Natural killer cell treated with Interleukin-12 subunit alpha and Interleukin-12 subunit beta and Interleukin-15 and Interleukin-18, amount 100 ng/mL, for 72 hours (primary cell): ENCODE measurements around the gene ADGRF1. TPM values are rescaled to one million over a fixed set of nuclear protein-coding genes. Genes with fewer than 3 reads are reported as not detected.
"Not testable (repeated sequence)": the region's sequence is repeated elsewhere in the genome, so short reads cannot be mapped to it uniquely, and the experiment has no call there.

ENCODE experiments used
- ATAC-seq, 2 donors: fragments of 150-1000 bp; cut with Tn5 transposase in 1 of 2; sonication (Bioruptor Pico), chemical (Tn5 transposase) in 1 of 2; 2 replicates each; pipeline ENCODE4 v1.10.0; 2021
- DNase-seq: peaks from one replicate; pipeline ENCODE4 v3.0.0; 2022; ENCODE audit warnings: low spot score
- H3K27ac Mint-ChIP-seq, 2 donors: 1 replicate in 1 of 2; 2 replicates in 1 of 2; pipeline ENCODE4 v1.8.0; 2022; ENCODE audit warnings: mixed read lengths in 2 of 2, mild to moderate bottlenecking in 1 of 2, moderate library complexity in 1 of 2
- H3K27me3 Mint-ChIP-seq, 2 donors: 1 replicate in 1 of 2; 2 replicates in 1 of 2; pipeline ENCODE4 v1.8.0; 2022; ENCODE audit warnings: mixed read lengths in 2 of 2
- H3K36me3 Mint-ChIP-seq: one replicate; pipeline ENCODE4 v1.8.0; 2022; ENCODE audit warnings: mixed read lengths
- H3K4me1 Mint-ChIP-seq, 2 donors: 1 replicate in 1 of 2; 2 replicates in 1 of 2; pipeline ENCODE4 v1.8.0; 2022; ENCODE audit warnings: low read depth in 2 of 2, mixed read lengths in 2 of 2, mild to moderate bottlenecking in 1 of 2
- H3K4me3 Mint-ChIP-seq: one replicate; pipeline ENCODE4 v1.8.0; 2022; ENCODE audit warnings: mixed read lengths
- H3K9me3 Mint-ChIP-seq: 2 replicates; pipeline ENCODE4 v1.8.0; 2022; ENCODE audit warnings: mixed read lengths
- total RNA-seq, 2 donors: library from RNA; stranded (reverse); gene quantifications; one replicate each; pipeline ENCODE4 v1.2.3, GENCODE V29; 2022

ADGRF1 gene
- total RNA-seq, result not detected

DNA sequence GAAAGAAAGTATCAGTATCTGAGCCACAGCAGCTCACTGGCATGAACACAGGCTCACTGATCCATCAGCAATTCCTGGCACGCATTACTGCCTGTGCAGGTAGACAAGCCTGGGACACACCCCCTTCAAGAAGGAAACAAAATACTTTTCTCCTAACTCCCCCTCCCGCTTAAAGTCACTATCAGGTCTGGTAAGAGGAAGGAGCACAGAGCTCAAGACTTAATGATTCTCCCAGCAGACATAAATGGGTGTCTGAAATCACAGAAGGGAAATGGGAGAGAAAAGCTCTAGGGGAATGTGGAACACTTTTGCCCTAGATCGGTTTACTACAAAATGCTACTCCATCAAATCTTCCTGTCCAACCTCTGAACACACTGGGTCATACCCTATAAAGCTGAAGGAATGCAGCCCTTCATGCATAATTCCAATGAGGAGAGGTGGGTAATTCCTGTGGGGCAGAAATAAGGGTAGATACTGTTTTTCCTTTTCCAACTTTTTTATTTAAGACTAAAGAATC, at the start of gene ADGRF1:
Gene ADGRF1, minus strand, starts transcription at position 58 of the 517 bp plus-strand sequence. CDS start 13,271 bp downstream, outside the sequence.
- peaks cover 0 to under 1% of the 10 kb centered on the region in 2 donors for H3K4me1 Mint-ChIP-seq
- no peak for ATAC-seq
- H3K27me3 Mint-ChIP-seq, result peaks cover 5 to 9% of the 10 kb centered on the region in 2 donors
- DNase-seq, result no peak
- H3K4me3 Mint-ChIP-seq, result no peak within 1 kb of the TSS
- no peak within 1 kb of the TSS for H3K27ac Mint-ChIP-seq
- H3K9me3 Mint-ChIP-seq, result no peaks in the 10 kb centered on the region
- no peaks in the 10 kb centered on the region for H3K36me3 Mint-ChIP-seq

DNA sequence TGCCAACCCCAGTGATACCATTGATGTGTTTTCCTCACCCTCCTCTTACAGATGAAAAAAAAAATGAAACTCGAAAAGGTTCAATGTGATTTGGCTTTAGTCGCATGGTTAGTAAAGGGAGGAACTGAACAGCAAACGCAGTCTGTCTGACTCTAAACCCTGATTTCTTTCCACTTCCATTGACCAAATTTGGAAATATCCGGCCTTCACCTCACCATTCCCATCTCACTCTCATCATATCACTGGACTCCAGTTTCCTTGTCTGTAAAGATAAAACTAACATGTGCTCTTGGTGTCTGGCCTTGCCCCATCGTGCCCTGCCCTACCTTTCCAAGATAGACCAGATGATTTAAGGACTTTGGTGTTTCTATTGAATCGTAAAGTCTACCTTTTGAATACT, 48.7 kb upstream of the ADGRF1 start:
- no peaks in the 10 kb centered on the region for H3K4me1 Mint-ChIP-seq
- H3K27ac Mint-ChIP-seq, result no peak overlapping the region
- H3K4me3 Mint-ChIP-seq, result no peak overlapping the region
- H3K36me3 Mint-ChIP-seq, result no peaks in the 10 kb centered on the region
- H3K27me3 Mint-ChIP-seq, result peaks cover 0 to 8% of the 10 kb centered on the region in 2 donors
- ATAC-seq, result no peak
- no peak for DNase-seq
- H3K9me3 Mint-ChIP-seq, result no peaks in the 10 kb centered on the region

DNA sequence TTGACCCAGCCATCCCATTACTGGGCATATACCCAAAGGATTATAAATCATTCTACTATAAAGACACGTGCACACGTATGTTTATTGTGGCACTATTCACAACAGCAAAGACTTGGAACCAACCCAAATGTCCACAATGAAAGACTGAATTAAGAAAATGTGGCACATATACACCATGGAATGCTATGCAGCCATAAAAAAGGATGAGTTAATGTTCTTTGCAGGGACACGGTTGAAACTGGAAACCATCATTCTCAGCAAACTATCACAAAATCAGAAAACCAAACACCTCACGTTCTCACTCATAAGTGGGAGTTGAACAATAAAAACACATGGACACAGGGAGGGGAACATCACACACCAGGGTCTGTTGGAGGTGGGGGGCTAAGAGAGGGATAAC, 47.3 kb upstream of the ADGRF1 start:
- not testable (repeated sequence) for DNase-seq, H3K4me1 Mint-ChIP-seq, H3K27me3 Mint-ChIP-seq, ATAC-seq, H3K9me3 Mint-ChIP-seq, H3K36me3 Mint-ChIP-seq, H3K4me3 Mint-ChIP-seq, H3K27ac Mint-ChIP-seq

DNA sequence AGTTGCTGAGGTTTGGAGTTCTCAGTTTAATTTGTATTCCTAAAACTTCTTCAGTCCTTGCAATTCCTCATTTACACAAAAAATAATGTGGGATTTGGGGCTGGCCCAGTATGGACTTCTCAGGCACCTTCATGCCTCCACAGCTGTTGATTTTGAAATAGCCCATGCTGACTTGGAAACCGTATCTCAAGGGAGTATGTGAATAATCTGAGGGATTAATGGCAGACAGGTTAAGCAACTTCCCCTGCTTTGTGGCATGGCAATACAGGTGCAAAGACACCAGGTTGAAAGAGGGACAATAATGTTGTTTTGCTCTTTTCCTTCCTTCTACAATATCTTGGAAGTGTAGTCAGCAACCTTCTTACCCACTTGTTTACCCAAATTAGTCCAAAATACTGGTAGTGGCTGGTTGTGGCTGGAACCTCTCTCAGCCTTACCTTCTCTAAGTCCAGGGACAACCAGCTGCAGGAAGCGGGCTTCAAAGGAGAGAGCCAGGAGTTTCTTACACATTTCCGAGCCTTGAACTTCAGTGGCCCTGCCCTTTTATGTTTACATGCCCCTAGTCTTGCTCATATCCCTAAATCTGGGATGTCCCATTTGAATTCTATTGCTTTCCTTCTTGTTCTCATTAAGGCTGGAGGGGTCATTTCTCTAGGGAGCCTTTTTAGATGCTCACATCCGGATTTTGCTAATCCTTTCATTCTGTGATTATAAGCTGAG, 44.1 kb upstream of the ADGRF1 start:
- Mint-ChIP-seq H3K4me3 (no peak overlapping the region), H3K4me1 (no peaks in the 10 kb centered on the region), H3K27me3 (peaks cover 4 to 17% of the 10 kb centered on the region in 2 donors), H3K27ac (no peak overlapping the region), H3K36me3 (no peaks in the 10 kb centered on the region), H3K9me3 (no peaks in the 10 kb centered on the region)
- no peak for ATAC-seq
- no peak for DNase-seq

DNA sequence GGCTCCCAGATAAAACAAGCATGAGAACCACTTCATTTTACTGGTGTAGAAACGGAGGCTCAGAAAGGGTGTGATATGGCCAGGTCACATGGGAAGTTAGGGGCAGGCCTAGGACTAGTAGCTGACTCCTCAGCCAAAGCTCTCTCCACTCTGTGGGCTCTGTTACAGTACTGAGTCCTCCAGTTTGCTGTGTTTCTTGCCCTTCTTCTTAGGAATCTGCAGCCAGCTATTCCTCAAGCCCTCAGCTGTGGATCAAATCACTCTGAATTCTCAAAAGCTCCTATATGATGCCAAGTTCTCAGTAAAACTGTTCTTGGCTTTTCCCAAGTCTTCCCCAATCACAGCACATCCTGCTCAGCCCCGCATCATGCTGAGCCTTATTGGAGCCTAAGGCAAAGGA, 42.5 kb upstream of the ADGRF1 start:
- H3K27me3 Mint-ChIP-seq, result peaks cover 2 to 17% of the 10 kb centered on the region in 2 donors
- H3K36me3 Mint-ChIP-seq, result no peaks in the 10 kb centered on the region
- H3K27ac Mint-ChIP-seq, result no peak overlapping the region
- H3K4me1 Mint-ChIP-seq, result no peaks in the 10 kb centered on the region
- no peak for DNase-seq
- H3K4me3 Mint-ChIP-seq, result no peak overlapping the region
- H3K9me3 Mint-ChIP-seq, result no peaks in the 10 kb centered on the region
- no peak for ATAC-seq

DNA sequence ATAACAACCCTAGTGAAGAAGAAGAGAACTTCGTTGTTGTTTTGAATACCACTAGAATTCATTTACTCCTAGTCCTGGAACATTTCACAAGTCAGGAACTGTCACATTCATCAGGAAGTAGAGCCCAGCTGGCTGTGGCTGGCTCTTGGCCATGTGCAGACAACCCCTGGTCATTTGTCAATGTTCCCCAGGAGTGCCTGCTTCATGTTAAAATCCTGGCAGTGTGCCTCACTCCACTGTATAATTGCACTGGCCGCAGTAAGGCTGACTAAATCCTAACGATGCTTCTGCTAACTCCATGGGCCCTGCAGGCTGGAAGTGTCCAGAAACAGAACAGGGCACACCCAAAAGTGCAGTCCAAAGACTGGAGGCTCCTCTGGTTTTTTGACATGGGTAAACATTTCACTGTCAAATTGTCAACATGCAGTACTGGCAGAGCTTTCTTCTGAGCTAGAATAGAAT, 41.5 kb upstream of the ADGRF1 start:
- DNase-seq (no peak), ATAC-seq (no peak)
- Mint-ChIP-seq H3K27me3 (peaks cover 2 to 17% of the 10 kb centered on the region in 2 donors), H3K36me3 (no peaks in the 10 kb centered on the region), H3K27ac (no peak overlapping the region), H3K9me3 (no peaks in the 10 kb centered on the region), H3K4me1 (no peaks in the 10 kb centered on the region), H3K4me3 (no peak overlapping the region)

- no peak for DNase-seq
- Mint-ChIP-seq H3K27ac (no peak overlapping the region), H3K4me1 (no peaks in the 10 kb centered on the region), H3K36me3 (no peaks in the 10 kb centered on the region), H3K27me3 (peaks cover 4 to 17% of the 10 kb centered on the region in 2 donors), H3K4me3 (no peak overlapping the region), H3K9me3 (no peaks in the 10 kb centered on the region)
- no peak for ATAC-seq
These were observed 38.0 kb upstream of the ADGRF1 start for GRCh38 chr6:47080083-47080596.

DNA sequence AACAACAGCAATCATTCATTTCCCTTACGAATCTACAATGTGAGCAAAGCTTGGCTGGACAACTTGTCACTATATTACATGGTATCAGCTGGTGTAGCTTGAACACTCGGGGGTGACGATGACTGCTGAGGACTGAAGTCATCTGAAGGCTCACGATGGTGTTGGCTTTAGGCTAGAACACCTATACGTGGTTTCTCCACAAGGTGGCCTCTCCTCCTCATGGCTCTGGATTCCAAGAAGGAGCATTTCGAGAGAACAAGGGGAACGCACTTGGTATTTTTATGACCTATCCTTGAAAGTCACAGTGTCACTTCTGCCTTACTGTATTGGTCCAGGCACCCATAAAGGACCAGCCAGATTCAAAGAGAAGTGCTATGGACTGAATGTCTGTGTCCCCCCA, 37.5 kb upstream of the ADGRF1 start:
- H3K4me3 Mint-ChIP-seq, result no peak overlapping the region
- no peaks in the 10 kb centered on the region for H3K4me1 Mint-ChIP-seq
- H3K9me3 Mint-ChIP-seq, result no peaks in the 10 kb centered on the region
- H3K27me3 Mint-ChIP-seq, result peaks cover 6 to 13% of the 10 kb centered on the region in 2 donors
- no peaks in the 10 kb centered on the region for H3K36me3 Mint-ChIP-seq
- DNase-seq (no peak), ATAC-seq (no peak)
- no peak overlapping the region for H3K27ac Mint-ChIP-seq

- Mint-ChIP-seq H3K4me1 (no peaks in the 10 kb centered on the region), H3K27me3 (peaks cover 6 to 7% of the 10 kb centered on the region in 2 donors), H3K4me3 (no peak overlapping the region), H3K36me3 (no peaks in the 10 kb centered on the region), H3K9me3 (no peaks in the 10 kb centered on the region), H3K27ac (no peak overlapping the region)
- ATAC-seq (no peak), DNase-seq (no peak)
These were observed 36.9 kb upstream of the ADGRF1 start for GRCh38 chr6:47078991-47079390.

DNA sequence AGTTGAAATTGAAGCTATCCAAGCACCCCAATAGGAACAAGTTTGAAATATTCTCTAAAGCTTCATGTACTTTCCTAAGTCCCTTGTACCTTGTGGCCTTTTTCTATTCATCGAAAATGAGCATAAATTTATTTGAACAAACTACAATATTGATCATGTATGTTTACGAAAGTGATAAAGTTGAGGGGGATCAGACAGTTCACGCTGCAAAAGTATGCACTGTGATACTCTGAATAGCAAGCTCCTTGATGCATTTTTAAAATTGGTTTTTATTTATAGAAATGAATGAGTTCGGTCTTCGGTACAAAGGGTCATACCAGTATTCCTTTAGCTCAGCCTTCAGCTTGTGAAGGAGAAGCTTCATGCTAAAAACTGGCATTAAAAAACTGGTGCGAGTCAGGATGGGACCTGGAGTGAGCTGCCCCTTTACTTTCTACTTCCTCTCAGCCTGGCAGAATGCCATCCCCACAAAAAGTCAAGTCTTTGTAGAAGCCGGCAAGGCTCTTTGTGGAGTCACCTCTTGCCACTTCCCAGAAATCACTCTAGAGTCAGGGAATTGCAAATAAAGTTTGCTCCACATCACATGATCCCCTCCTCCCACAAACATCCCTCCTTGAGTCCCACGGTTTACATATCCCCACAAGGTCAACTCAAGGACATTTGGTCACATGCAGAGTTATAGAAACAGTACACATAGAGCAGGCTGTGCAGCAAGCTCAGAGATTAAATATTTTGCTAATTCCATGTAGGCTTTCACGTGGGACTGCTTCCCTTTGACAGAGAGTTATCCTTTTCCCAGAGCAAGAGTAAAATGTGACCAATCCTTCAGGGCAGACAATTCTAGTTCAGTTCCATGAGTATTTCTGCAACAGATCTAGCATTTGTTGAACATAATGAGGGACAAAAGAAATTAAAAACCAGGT, 34.6 kb upstream of the ADGRF1 start:
- Mint-ChIP-seq H3K27me3 (peaks cover 0 to 6% of the 10 kb centered on the region in 2 donors), H3K4me3 (no peak overlapping the region), H3K4me1 (no peaks in the 10 kb centered on the region), H3K27ac (no peak overlapping the region), H3K9me3 (no peaks in the 10 kb centered on the region), H3K36me3 (no peaks in the 10 kb centered on the region)
- no peak for ATAC-seq
- no peak for DNase-seq

DNA sequence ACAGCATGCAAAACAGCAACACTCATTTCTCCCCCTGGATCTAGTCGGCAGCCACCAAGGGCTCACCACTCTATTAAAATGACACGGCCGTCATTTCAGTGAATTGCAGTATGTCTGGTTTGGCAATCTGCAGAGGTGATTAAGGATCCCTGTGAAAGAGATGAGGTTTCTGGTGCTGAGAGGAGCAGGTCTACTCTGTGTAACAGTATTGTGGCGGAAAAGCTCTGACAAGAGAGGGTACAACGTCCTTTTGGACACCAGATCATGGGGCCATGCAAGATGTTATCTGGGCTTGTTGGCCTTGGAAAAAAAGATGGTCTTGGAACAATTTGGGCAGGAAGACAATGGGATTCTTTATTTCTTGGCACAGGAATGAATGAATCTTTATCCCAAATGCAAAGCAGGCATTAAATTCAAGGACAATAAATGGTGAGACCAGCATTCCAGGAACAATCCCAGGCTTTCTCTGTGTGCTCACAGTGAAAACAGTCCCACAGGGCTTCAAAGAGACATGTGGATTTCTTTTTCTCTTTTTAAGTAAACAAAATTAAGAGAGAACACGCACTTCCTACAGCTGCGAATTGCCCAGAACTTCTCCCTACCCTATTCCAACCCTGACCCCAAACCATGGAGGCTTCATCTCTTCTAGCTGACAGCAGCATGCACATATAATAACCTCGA, 33.7 kb upstream of the ADGRF1 start:
- Mint-ChIP-seq H3K9me3 (no peaks in the 10 kb centered on the region), H3K4me1 (no peaks in the 10 kb centered on the region), H3K4me3 (no peak overlapping the region), H3K27me3 (peaks cover 0 to 6% of the 10 kb centered on the region in 2 donors), H3K36me3 (no peaks in the 10 kb centered on the region), H3K27ac (no peak overlapping the region)
- no peak for ATAC-seq
- no peak for DNase-seq

DNA sequence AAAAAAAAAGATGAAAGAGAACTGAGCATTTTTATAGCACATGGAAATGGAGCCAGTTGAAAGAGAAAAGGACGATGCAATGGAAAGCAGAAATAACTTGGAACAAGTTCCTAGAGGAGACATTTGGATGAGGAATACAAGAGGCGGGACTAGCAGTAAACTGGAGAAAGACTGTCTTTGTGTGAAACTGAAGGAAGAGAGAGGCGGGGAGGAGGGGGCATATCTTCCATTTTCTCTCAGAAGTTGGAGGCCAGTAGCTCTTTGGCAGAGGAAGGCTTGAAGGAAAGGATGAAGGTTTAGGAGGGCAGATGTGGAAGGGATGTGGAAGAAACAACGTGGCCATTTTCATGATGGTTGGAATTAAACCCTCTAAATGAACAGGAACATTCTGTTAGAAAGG, 33.0 kb upstream of the ADGRF1 start:
- Mint-ChIP-seq H3K36me3 (no peaks in the 10 kb centered on the region), H3K27ac (no peak overlapping the region), H3K4me1 (no peaks in the 10 kb centered on the region), H3K9me3 (no peaks in the 10 kb centered on the region), H3K27me3 (peaks cover 2 to 6% of the 10 kb centered on the region in 2 donors), H3K4me3 (no peak overlapping the region)
- no peak for ATAC-seq
- DNase-seq, result no peak
